ENCODE results near the gene TMEM43. TPM values are rescaled to one million over a fixed set of nuclear protein-coding genes. Genes with fewer than 3 reads are reported as not detected.

Gene TMEM43
- total and polyA plus RNA-seq, 2 of the 13 experiments (the other 11 are each of a cell fraction or from before 2014, with no cell fraction given) = 48.9 to 50.5 TPM

GRCh38 chr3:14178247-14179113, 53.6 kb downstream of the TMEM43 start, which contains the start of the genes LSM3 and XPC (continued):
- TF ChIP-seq ZNF367 (CRISPR knock-in tag; IDR thresholded peaks at IDR 0.05; ENCODE audit: borderline replicate concordance) (no peak), AFF4 (CRISPR knock-in tag; IDR thresholded peaks at IDR 0.05) (no peak), GMEB1 (CRISPR knock-in tag; IDR thresholded peaks at IDR 0.05; ENCODE audit: borderline replicate concordance) (peak; percentile 91), DRAP1 (CRISPR knock-in tag; IDR thresholded peaks at IDR 0.05) (peak; percentile 91), ZNF331 (CRISPR knock-in tag; IDR thresholded peaks at IDR 0.05) (peak; percentile 68; the same call in 1 of the 2 replicates), SAFB2 (CRISPR knock-in tag; IDR thresholded peaks at IDR 0.05; ENCODE audit: borderline replicate concordance, low read depth) (0 out of 2 replicates have a peak, but pooled peaks have one; percentile 29), ZNF446 (CRISPR knock-in tag; IDR thresholded peaks at IDR 0.05) (no peak), ZNF18 (CRISPR knock-in tag; IDR thresholded peaks at IDR 0.05; ENCODE audit: insufficient replicate concordance) (no peak), MXI1 (IDR thresholded peaks at IDR 0.05; ENCODE audit: borderline replicate concordance, low read depth, low read length) (peak; percentile 71; the same call in 2 of the 3 replicates), IRF2 (CRISPR knock-in tag; IDR thresholded peaks at IDR 0.05) (peak; percentile 67; the same call in 1 of the 2 replicates), ZNF24 (IDR thresholded peaks at IDR 0.05) (no peak), HOXA7 (CRISPR knock-in tag; IDR thresholded peaks at IDR 0.05) (no peak), SIX1 (CRISPR knock-in tag; IDR thresholded peaks at IDR 0.05; ENCODE audit: borderline replicate concordance) (peak; percentile 53; the same call in 1 of the 2 replicates), YEATS2 (CRISPR knock-in tag; IDR thresholded peaks at IDR 0.05; ENCODE audit: borderline replicate concordance) (peak; percentile 91), IKZF1 (IDR thresholded peaks at IDR 0.05) (no peak), HMG20B (CRISPR knock-in tag; conservative IDR thresholded peaks at IDR 0.05) (no peak), NFIB (CRISPR knock-in tag; IDR thresholded peaks at IDR 0.05; ENCODE audit: borderline replicate concordance) (no peak), ATF7-NPFF (CRISPR knock-in tag; IDR thresholded peaks at IDR 0.05; ENCODE audit: low read depth) (peak; percentile 79), ZNF749 (CRISPR knock-in tag; IDR thresholded peaks at IDR 0.05; ENCODE audit: borderline replicate concordance) (peak; percentile 66; the same call in 1 of the 2 replicates), RFXANK (CRISPR knock-in tag; IDR thresholded peaks at IDR 0.05) (no peak), TERF1 (CRISPR knock-in tag; IDR thresholded peaks at IDR 0.05) (peak; percentile 73; the same call in 1 of the 2 replicates)
